ENCODE measurements around the gene TRIM52. TPM values are rescaled to one million over a fixed set of nuclear protein-coding genes. Genes with fewer than 3 reads are reported as not detected.
A peak's percentile ranks its signal among the peaks of the same experiment; 100 is the strongest.

TRIM52 gene
- total and polyA plus RNA-seq, 5 experiments from 2014 or later, result 23.6 to 64.2 (median 36.3) TPM

GRCh38 chr5:181207960-181208253, 53.0 kb downstream of the TRIM52 start:
- DNase-seq (no peak), ATAC-seq (no peak)
- Mint-ChIP-seq H3K9me3 (peaks cover 0 to 10% (median 0%) of the 10 kb centered on the region in 9 donors), H3K27me3 (peaks cover 4 to 20% (median 11%) of the 10 kb centered on the region in 5 donors), H3K4me1 (peaks cover 27 to 58% (median 34%) of the 10 kb centered on the region in 4 donors), H3K36me3 (peaks cover 0 to 7% (median 2%) of the 10 kb centered on the region in 3 donors), H3K4me3 (peak overlapping the region; percentile 87 to 98 (median 93)), H3K27ac (peak overlapping the region in 9 of 10 donors; percentile 17 to 100 (median 92))
- POLR2A ChIA-PET, result interaction anchor here (1.0 to 7.8 kb wide), 10 partner anchors 9 to 377 kb away, joined by 6 to 281 read pairs (median 17); partner anchors contain the start of genes RACK1, TRIM41 and TRIM52

GRCh38 chr5:181207214-181207959, 53.6 kb downstream of the TRIM52 start:
- DNase-seq (peak in 9 of 10 donors; percentile 54 to 88 (median 78)), ATAC-seq (peak; percentile 59 to 74)
- peaks cover 27 to 58% (median 34%) of the 10 kb centered on the region in 4 donors for H3K4me1 Mint-ChIP-seq
- peak overlapping the region; percentile 87 to 98 (median 93) for H3K4me3 Mint-ChIP-seq
- POLR2A ChIA-PET, result interaction anchor here (0.6 to 7.8 kb wide), 16 partner anchors 10 to 397 kb away, joined by 3 to 281 read pairs (median 8); partner anchors contain the start of genes RACK1, TRIM41 and TRIM52
- peaks cover 0 to 10% (median 0%) of the 10 kb centered on the region in 9 donors for H3K9me3 Mint-ChIP-seq
- H3K27me3 Mint-ChIP-seq, result peaks cover 4 to 20% (median 11%) of the 10 kb centered on the region in 5 donors
- peaks cover 0 to 7% (median 2%) of the 10 kb centered on the region in 3 donors for H3K36me3 Mint-ChIP-seq
- peak overlapping the region; percentile 90 to 100 (median 92) for H3K27ac Mint-ChIP-seq

- Mint-ChIP-seq H3K27me3 (peaks cover 4 to 20% (median 11%) of the 10 kb centered on the region in 5 donors), H3K4me1 (peaks cover 22 to 46% (median 32%) of the 10 kb centered on the region in 4 donors), H3K36me3 (peaks cover 0 to 7% (median 2%) of the 10 kb centered on the region in 3 donors), H3K4me3 (peak overlapping the region; percentile 87 to 98 (median 93)), H3K27ac (peak overlapping the region; percentile 90 to 100 (median 92)), H3K9me3 (peaks cover 0 to 10% (median 0%) of the 10 kb centered on the region in 9 donors)
- peak in 3 of 10 donors; percentile 10 to 50 (median 39) for DNase-seq
- POLR2A ChIA-PET, result interaction anchor here (0.6 to 7.8 kb wide), 16 partner anchors 9 to 1598 kb away, joined by 3 to 281 read pairs (median 6); partner anchors contain the start of genes TRIM41 and TRIM52
- peak; percentile 18 to 25 for ATAC-seq
Measured at GRCh38 chr5:181205761-181206649, 54.9 kb downstream of the TRIM52 start.

Small RNA genes lying within 50 kb of the gene (microRNA-seq; reads per million reads assigned to microRNA genes)
- not detected for gene MIR4638 (ENCODE audit: borderline microRNAs expressed)

Other genes starting within 250 kb of the TRIM52 start
- gene BTNL9, start 220.9 kb downstream of the TRIM52 start, total RNA-seq, result under 1 TPM; 0.25 to 0.42 TPM
- gene BTNL9, start 220.9 kb downstream of the TRIM52 start, polyA plus RNA-seq, result not detected
- not detected for gene OR2V1, start 130.0 kb downstream of the TRIM52 start, total RNA-seq
- not detected for gene OR2V1, start 130.0 kb downstream of the TRIM52 start, polyA plus RNA-seq
- not detected for gene OR2V2, start 113.6 kb downstream of the TRIM52 start, total RNA-seq
- not detected for gene OR2V2, start 113.6 kb downstream of the TRIM52 start, polyA plus RNA-seq
- 1 to 10 TPM; 3.7 to 4.2 TPM for gene TRIM7, start 55.9 kb downstream of the TRIM52 start, total RNA-seq
- under 1 TPM in 1 of 3 donors, not detected in 2; 0.40 TPM for gene TRIM7, start 55.9 kb downstream of the TRIM52 start, polyA plus RNA-seq
- 10 to 100 TPM; 33.3 to 40.7 TPM for gene TRIM41, start 37.9 kb downstream of the TRIM52 start, total RNA-seq
- 1 to 10 TPM; 1.1 to 2.6 (median 1.6) TPM for gene TRIM41, start 37.9 kb downstream of the TRIM52 start, polyA plus RNA-seq
- gene RACK1, start 17.2 kb downstream of the TRIM52 start, total RNA-seq, result 1,000 to 10,000 TPM; 2,236 to 2,371 TPM
- 1,000 to 10,000 TPM; 2,449 to 2,566 (median 2,565) TPM for gene RACK1, start 17.2 kb downstream of the TRIM52 start, polyA plus RNA-seq
- gene OR4F3, start 106.1 kb upstream of the TRIM52 start, total RNA-seq, result not detected
- gene OR4F3, start 106.1 kb upstream of the TRIM52 start, polyA plus RNA-seq, result not detected